Measurements from ENCODE around the gene PEF1.

DNA sequence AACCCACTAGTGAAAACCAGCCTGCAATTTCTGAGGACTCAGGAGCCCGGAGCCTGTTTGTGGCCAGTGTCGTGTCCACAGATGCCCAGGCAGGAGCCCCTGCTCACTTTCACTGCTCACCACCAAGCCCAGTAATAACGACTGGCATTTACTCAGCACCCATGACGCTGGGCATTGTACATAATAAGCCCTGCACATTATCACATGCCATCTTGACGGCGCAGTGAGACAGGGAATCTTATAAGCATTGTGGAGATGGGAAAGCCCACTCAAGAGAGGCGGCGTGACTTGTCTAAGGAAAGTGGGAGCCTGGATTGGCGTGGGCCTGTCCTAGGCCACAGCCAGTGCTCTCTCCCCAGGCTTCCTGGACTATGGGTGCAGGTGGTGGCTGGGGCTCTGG, 28.8 kb upstream of the PEF1 start:
- TF ChIP-seq, protein P1, sequence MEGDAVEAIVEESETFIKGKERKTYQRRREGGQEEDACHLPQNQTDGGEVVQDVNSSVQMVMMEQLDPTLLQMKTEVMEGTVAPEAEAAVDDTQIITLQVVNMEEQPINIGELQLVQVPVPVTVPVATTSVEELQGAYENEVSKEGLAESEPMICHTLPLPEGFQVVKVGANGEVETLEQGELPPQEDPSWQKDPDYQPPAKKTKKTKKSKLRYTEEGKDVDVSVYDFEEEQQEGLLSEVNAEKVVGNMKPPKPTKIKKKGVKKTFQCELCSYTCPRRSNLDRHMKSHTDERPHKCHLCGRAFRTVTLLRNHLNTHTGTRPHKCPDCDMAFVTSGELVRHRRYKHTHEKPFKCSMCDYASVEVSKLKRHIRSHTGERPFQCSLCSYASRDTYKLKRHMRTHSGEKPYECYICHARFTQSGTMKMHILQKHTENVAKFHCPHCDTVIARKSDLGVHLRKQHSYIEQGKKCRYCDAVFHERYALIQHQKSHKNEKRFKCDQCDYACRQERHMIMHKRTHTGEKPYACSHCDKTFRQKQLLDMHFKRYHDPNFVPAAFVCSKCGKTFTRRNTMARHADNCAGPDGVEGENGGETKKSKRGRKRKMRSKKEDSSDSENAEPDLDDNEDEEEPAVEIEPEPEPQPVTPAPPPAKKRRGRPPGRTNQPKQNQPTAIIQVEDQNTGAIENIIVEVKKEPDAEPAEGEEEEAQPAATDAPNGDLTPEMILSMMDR (IDR thresholded peaks at IDR 0.05 in 4 of 5, conservative IDR thresholded peaks at IDR 0.05 in 1 of 5): no peak
- no peak for TF ChIP-seq POLR2A (IDR thresholded peaks at IDR 0.05)
